NCI-H510A treated with DMSO at 0.1 percent for 48 hours (cell line): ENCODE data around the gene KCNJ18.
"Not testable (repeated sequence)": the region's sequence is repeated elsewhere in the genome, so short reads cannot be mapped to it uniquely, and the experiment has no call there.

ENCODE experiments used
- DNase-seq: peaks from one replicate; lab custom pipeline; 2025; lab: John Stamatoyannopoulos, UW

The KCNJ18 gene

DNA sequence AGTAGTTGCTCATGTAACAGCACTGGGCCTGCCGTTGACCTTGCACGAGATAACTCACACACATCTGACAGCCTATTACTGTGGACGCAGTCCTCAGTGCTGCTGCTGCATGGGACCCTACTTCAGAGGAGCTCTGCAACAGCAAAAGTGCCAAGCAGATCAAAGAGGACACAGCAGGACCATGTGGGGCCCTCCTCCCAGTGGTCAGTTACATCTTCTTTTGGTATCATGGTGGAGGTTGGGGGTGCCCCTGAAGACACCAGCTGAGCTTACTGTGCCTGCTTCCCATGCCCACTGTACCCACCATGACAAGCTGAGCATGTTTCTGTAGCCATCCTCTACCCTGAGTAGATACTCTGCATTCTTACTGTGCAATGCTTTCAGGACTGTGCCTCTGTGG, 41.6 kb downstream of the KCNJ18 start:
- not testable (repeated sequence) for DNase-seq

DNA sequence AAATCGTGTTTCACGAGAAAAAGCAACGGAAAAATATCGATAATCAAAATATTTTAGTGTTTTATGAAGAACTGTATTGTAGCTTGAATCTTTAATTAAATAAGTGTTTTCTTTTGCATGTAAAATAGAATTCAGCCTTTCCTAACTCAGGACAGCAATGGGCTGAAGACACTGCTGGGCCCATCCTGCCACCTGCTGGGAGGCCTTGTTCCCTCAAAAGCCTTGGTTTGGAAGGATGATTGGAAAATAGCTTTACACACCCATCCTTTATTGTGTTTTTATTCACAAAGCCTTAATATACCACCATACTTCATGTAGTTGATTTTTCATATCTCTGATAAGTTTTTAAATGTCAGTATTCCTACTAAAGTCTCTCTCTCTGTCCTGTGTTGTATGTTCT, 43.5 kb downstream of the KCNJ18 start:
- DNase-seq, result not testable (repeated sequence)

DNA sequence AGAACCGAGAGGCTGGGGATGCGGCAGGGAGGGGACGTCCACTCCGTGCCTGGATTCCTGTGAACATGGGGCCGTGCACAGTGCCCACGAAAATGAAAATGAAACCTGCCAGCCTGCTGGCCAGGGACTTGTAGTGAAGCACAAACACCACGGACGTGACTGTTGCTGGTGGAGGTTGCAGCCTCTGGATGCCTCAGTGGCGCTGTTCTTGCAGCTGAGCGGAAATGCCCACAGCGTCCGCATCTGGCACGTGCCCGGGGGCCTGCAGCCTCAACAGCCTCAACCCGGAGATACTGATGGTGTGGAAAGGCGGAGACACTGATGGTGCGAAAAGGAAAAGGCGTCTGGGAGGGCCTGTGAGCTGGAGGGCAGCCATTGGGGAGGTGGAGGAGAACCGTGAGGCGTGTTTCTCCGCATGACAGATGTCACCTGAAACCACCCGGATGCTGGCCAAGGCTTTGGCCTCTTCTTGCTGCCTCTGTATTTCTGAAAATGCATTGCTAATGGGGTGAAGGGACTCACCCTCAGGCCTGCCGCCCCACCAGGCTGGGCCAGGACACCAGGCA, 44.8 kb downstream of the KCNJ18 start:
- not testable (repeated sequence) for DNase-seq

DNA sequence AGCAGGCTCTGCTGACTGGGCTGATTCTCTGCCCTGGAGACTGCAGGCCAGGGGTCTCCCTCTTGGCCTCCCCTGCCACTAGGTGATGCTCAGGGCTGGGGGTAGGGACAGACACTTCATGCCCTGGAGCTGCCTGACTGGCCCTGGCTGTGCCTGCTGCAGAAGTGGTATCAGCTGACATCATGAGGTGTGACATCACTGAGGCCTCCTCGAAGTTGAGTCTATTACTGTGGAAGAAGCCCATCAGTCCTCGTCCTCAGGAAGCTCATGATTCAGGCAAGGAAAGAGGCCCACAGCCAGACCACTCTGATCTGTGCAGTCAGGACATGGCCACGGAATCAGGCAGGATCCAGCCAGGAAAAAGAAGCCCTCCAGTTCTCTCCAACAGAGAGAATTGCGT, 45.9 kb downstream of the KCNJ18 start:
- DNase-seq, result not testable (repeated sequence)

DNA sequence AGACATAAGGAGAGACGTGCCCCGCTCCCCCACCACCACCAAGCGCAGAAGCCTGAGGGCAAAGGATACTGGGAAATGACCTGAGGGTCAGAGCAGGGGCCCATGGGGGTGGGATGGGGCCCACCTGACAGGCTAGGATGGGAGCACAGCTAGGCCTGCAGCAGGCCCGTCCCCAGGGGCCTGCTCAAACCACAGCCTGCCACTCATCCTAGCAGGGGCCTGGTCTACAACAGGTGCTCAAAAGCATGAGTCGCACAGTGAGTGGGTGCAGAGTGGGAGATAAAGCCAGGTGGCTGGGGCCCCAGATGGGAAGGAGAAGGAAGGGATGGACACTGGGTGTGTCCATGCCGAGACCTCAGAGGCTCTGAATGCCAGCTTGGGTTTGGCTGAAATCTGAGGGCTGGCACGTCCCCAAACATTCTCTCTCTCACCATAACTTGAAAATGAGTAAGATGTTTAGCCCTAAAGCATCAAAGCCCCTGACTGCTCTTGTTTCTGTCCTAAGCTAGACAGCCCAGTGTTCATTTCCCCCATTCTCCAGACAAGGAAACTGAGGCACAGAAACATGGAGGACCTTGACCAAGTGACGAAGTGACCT, 46.7 kb downstream of the KCNJ18 start:
- DNase-seq, result not testable (repeated sequence)

DNA sequence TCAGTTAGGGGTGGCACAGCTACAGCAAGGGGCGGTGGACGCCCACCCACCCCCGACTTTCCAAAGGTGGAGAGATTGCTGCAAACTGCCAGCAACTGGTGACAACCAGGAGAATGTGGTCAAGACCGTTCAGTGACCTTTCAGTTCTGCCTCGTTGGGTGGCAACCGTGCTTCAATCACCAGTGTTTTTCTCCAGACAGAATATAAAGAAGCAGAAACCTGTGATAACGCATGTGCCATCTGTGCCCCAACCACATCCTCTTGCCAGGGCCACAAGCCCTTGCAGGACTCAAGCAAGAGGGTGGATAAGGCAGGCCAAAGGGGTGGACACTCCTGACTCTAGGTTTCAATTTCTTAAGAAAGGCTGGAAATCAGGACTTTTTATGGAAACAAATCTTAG, 47.2 kb downstream of the KCNJ18 start:
- not testable (repeated sequence) for DNase-seq

DNA sequence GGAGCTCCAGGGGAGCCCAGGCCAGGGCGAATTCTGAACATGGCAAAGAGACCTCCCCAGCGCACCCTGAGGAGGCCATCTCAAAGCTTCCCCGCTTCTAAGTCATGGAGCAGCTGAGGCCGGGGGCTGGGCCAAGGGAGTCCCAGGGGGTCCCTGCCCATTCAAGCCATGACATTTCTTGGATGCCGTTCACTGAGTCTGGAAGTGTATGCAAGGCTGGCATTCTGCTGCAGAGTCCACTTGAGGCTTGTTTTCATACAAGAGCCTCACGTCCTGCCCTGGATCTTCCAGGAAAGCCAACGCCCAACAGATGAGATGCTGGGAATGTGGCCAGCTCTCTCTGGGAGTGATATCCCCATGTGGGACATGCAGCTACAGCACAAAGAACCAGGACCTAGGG, 48.5 kb downstream of the KCNJ18 start:
- DNase-seq, result not testable (repeated sequence)

DNA sequence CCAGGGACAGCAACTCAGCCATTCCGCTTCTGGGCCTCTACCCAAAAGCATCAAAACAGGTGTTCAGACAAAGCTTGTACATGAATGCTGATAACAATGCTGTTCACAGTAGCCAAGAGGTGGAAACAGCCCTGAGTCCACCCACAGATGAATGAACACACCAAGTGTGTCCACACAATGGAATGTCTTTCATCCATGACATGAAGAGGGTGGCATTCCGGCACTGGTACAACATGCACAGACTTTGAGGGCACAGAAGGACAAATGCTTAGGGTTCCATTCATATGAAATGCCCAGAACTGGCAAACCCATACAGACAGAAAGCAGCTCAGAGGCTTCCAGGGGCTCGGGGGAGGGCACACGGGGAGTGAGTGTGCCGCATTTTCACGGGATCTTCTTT, 49.2 kb downstream of the KCNJ18 start:
- DNase-seq, result not testable (repeated sequence)

DNA sequence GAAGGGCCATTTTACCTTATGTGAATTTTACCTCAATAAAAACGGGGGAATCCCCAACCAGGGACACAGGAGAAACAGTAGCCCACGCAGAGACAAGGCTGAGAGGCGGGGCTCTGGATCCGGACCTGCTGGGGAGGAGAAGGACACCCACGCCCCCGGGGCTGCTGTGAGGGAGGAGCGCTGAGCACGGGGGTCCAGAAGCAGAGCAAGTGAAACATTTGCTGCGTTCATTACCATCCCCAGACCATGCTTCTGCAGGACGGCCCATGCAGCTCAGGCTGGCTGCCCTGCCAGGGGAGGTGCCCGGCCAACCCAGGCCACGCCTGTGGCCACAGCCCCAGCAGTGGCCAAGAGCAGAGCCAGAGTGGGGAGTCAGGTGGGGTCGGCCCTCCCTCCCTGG, 50.0 kb downstream of the KCNJ18 start:
- DNase-seq, result no peak

DNA sequence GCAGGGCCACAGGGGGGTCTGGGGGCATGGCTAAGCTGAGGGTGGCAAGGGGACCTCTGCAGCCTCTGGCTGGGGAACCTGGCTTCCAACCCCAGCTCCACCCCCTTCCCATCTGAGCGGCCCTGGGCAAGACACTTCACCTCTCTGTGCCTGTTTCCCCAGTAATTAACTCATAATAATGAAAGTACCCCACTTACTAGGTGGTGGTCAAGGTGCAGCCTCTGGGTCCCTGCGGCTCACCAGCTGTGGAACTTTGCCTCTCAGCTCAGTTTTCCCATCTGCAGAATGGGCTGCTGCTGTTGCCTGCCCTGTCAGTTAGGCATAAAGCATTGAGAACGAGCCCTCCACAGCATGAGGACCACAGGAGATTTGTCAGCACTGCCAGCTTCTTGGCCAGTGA, 51.8 kb downstream of the KCNJ18 start:
- DNase-seq, result not testable (repeated sequence)

DNA sequence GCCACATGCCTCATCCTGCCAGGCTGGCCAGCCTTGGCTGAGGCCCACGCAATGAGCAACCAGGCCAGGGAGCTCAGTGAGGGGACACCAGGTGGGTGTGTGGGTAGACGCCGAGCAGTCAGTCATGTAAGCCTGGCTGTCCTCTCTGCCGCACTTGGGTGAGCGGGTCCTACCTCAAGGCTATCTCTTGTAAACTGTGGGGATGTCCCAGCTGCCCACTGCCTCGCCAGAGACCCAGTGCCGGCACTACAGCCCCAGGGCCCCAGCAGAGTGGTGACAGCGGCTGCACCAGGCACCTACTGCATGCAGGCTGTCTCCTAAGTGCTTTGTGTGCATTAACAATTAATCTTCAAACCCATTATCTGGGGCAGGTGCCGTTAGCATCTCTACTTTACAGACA, 52.3 kb downstream of the KCNJ18 start:
- not testable (repeated sequence) for DNase-seq

DNA sequence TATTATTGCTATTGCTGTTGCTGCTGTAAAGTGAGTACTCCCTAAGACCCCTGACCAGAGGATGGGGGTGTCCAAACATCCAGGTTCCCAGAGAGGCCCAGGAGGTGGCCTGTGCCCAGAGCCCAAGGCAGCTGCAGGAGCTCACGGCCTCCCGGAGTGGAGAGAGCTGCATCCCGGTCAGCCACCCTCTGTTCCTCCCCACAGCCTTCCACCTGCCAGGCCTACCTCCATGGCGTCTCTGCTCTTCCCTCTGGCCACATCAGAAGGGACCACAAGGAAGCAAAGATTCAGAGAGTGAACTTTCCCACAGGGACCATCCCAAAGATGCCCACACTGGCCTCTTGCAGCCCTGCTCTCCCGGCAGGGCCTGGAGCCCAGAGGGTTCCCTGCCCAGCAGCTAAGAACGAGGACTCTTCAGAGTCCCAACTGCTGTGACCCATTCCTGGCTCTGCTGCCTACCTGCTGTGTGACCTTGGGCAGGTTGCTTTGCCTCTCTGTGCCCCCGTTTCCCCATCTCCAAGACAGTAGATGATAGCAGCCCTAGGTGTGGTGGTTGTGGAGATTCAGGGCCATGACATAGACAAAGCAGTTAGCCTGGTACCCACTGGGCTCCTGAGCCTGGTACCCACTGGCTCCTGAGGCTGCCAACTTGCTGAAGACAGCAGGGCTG, 53.2 kb downstream of the KCNJ18 start:
- not testable (repeated sequence) for DNase-seq

DNA sequence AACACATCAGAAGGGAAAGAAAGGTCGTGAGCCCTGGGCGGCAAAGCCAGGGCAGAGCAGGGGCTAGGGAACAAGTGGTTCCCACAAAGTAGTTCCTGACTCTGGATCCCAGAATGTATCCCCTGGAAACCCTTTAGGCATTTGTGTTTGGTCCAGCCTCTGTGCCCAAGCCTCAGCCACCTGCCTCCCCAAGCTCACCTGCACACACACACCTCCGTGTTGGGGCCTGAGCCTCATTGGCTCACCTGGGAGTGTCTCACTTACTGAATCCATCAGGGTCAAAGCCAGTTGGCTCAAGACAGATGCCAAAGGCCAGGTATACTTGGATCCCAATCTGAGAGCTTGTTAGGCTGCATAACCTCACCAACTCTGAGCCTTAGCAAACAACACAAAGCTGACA, 54.1 kb downstream of the KCNJ18 start:
- DNase-seq, result not testable (repeated sequence)

DNA sequence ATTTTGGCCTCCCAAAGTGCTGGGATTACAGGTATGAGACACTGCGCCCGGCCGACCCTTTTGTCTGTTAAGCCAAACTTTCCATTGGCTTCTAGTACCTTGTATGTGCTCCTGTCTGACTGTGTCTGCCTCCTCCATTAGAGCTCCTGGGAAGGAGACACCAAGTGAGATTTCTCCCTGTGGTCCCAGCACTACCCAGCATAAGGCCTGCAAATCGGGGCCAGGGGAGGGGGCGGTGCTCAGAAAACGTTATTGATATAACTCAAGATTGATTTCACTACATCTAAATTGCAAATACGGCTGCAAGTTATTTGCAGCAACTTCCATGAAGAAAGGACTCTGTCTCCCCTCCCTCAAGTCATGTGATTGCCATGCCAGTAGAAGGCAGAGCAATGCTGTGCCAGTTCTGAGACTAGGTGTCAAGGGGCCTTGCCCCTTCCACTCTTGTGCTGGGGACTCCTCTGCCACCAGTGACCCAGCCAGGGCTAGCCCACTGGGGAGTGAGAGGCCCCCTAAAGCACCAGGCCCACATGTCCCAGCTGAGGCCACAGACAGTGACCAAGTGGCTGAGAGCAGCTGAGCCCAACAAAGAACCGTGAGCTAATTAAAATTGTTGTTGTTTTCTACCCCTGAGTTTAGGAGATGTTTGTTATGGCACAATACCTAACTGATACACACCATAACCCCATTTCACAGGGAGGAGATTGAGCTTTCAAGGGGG, 55.0 kb downstream of the KCNJ18 start:
- DNase-seq, result not testable (repeated sequence)

DNA sequence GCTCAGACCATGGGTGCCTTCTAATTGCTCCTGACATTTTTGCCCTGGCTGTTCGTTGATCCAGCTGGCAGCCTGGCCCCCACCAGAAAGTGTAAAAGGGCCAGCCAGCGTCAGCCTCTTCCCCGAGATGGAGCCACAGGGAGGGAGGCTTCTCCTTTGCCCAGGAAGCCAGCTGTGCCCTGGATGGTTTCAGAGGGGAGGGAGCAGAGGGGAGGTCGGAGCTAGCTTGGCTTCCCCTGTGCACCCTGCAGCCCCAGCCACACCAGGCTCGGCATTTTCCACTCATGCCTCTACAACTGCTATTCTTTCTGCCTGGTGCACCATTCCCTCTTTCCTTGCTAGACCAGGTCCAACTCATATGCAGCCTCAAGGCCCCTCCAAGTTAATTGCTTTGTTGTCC, 56.4 kb downstream of the KCNJ18 start:
- DNase-seq, result not testable (repeated sequence)

DNA sequence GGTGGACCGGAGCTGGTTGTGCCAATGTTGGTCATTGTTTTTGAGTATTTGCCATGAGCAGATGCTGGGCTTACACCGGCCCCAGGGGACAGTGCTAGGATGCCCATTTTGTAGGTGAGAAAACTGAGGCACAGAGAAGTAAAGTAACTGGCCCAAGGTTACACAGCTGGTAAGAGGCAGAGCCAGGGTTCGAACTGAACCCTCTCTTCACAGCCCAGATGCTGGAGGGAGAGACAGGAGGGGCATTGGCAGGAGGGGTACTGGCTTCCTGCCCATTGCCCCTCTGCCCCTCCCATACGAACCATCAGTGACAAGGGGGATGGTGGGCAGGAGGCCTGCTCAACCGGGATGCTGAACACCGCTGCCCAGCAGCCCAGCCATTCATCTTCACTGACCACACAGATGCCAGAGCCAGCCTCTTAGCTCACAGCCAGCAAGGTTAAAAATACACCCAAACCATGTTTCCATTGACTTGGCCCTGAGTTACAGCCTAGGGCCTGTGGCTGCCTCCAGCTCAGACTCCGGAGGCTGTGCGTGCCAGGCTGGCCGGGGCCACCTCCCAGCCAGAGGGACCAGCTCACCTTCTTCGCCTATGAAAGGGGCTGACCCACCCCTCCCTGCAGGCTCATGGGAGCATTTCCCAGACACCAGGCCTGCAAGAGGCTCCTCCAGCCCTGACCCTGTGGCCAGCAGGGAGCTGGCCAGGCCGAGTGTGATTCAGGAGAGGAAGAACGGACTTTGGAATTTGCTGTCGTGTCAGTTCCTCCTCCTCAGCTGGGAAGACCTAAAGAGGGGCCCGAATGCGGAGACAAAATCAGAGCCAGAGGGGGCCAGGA, 57.6 kb downstream of the KCNJ18 start:
- DNase-seq, result not testable (repeated sequence)

DNA sequence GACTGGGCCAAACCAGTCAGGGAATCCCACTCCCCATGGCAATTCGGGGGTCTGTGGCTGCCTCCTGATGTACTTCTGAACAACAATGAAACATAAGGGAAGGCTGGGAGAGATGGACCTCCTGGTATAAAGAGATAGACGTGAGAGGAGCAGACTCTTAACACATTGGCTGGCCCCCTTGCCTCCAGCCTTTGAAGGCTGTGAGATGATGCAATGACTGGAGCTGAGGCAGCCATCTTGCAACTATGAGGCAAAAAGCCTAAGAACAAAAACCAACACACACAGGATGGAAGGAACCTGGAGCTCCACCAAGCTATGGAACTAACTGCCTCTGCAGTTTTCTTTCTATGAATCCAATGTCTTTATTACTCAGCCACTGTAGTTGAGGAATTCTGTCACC, 58.8 kb downstream of the KCNJ18 start:
- DNase-seq, result not testable (repeated sequence)
